Stomach smooth muscle (tissue), 2 donors: ENCODE measurements around the gene SRBD1.

ENCODE experiments used
- H3K27ac ChIP-seq: one replicate; pipeline ENCODE4 v1.7.0; 2013; ENCODE audit warnings: mild to moderate bottlenecking, low read length, inconsistent platforms
- H3K27me3 ChIP-seq, 2 donors: one replicate each; pipeline ENCODE4 v1.7.0; 2013; ENCODE audit warnings: low read length in 2 of 2; ENCODE audit not compliant: insufficient read depth in 2 of 2, control insufficient read depth in 1 of 2
- H3K36me3 ChIP-seq, 2 donors: one replicate each; pipeline ENCODE4 v1.7.0; 2013; ENCODE audit warnings: low read length in 2 of 2; ENCODE audit not compliant: control insufficient read depth in 2 of 2, insufficient read depth in 2 of 2
- H3K4me1 ChIP-seq: one replicate; pipeline ENCODE4 v1.7.0; 2013; ENCODE audit warnings: low read length; ENCODE audit not compliant: control insufficient read depth, insufficient read depth
- H3K4me3 ChIP-seq, 2 donors: one replicate each; pipeline ENCODE4 v1.7.0; 2013; ENCODE audit warnings: low read length in 2 of 2
- H3K9ac ChIP-seq, 2 donors: one replicate each; pipeline ENCODE4 v1.7.0; 2013; ENCODE audit warnings: low read length in 2 of 2, mild to moderate bottlenecking in 1 of 2
- H3K9me3 ChIP-seq, 2 donors: one replicate each; pipeline ENCODE4 v1.7.0; 2013; ENCODE audit warnings: low read length in 2 of 2; ENCODE audit not compliant: control insufficient read depth in 2 of 2
- donor health status: healthy.
- donor health status: Pancreatic carcinoma.

Gene SRBD1

DNA sequence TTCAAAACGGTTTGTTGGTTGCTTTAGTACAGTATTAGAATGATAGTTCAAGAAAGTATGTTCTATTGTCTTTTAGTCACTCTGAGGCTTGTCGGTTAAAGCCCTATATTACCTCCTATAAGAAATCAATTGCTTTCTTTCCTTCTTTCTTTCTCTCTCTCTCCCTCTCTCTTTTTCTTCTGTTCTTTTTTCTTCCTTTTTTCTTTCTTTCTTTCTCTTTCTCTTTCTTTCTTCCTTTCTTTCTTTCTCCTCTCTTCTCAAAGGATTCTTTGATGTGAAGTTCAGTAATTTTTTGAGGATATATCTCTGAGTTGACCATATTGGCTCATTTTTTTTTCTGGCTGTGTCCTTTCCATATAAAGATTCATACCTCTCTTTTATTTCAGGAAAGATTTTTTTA is 249.4 kb downstream of the SRBD1 start:
- Histone ChIP-seq H3K4me1 (peaks cover 8% of the 10 kb centered on the region), H3K27me3 (no peaks in the 10 kb centered on the region), H3K9ac (no peak overlapping the region), H3K9me3 (no peaks in the 10 kb centered on the region), H3K27ac (no peak overlapping the region), H3K36me3 (no peaks in the 10 kb centered on the region), H3K4me3 (no peak overlapping the region)

DNA sequence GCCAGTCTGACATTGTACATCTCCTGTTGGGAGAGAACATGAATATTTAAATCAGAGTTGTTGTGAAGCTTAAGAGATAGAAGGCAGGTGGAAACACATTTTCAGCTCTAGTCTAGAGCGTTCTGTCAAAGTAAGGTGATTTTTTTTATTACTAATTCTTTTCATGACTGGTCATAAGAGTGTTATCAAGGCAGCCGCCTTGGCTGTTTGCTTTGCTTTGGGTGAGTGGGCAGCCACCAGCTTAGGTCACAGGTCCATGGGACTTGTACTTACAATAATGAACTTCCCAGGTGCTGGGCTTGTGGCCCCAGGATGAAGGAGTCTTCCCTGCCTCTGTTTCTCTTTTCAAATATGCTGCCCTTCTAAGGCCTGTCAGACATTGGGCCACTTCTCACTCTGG is 256.3 kb downstream of the SRBD1 start:
- H3K9me3 ChIP-seq = no peaks in the 10 kb centered on the region
- H3K4me1 ChIP-seq = peaks cover 8% of the 10 kb centered on the region
- no peaks in the 10 kb centered on the region for H3K27me3 ChIP-seq

DNA sequence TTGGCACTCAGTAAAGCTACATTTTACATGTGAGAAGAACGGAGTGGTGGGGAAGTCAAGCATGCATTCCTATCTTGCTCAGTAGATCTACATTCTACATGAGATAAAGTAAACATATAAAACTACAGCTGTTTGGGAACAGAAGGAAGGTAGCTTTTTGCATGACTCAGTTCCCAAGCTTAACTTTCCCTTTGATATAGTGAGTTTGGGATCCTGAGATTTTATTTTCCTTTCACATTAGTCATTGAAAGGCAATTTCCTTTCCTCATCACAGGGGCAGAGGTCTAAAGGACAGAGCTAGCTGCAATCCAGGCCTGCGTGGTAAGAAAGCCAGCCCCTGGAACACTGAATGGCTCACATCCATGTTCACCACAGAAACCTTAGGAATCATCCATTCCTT is 257.2 kb downstream of the SRBD1 start:
- no peak overlapping the region for H3K9ac ChIP-seq
- no peaks in the 10 kb centered on the region for H3K36me3 ChIP-seq
- no peaks in the 10 kb centered on the region for H3K9me3 ChIP-seq
- no peaks in the 10 kb centered on the region for H3K27me3 ChIP-seq
- no peak overlapping the region for H3K4me3 ChIP-seq
- peaks cover 8% of the 10 kb centered on the region for H3K4me1 ChIP-seq
- no peak overlapping the region for H3K27ac ChIP-seq

More for the DNA sequence above, 256.3 kb downstream of the SRBD1 start:
- Histone ChIP-seq H3K27ac (no peak overlapping the region), H3K36me3 (no peaks in the 10 kb centered on the region), H3K9ac (no peak overlapping the region), H3K4me3 (no peak overlapping the region)

DNA sequence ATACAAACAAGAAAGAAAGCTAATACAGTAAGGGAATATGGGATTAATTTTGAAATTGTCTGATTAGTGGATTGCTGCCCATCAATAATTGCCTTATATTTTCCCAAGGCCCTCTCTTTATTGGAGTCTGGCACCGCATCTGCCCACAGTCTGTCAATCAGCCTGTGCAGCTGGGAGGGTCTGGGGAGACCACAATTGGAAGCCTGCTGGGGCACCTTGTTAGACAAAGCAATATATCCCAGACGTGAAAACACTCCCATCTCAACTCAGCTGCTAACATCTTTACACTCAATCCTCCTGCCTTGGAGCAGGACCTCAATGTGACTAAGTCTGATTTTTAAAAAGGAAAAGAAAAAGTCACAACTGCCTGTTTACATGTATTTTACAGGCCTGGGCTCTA is 258.6 kb downstream of the SRBD1 start:
- Histone ChIP-seq H3K4me1 (no peaks in the 10 kb centered on the region), H3K27ac (no peak overlapping the region)

DNA sequence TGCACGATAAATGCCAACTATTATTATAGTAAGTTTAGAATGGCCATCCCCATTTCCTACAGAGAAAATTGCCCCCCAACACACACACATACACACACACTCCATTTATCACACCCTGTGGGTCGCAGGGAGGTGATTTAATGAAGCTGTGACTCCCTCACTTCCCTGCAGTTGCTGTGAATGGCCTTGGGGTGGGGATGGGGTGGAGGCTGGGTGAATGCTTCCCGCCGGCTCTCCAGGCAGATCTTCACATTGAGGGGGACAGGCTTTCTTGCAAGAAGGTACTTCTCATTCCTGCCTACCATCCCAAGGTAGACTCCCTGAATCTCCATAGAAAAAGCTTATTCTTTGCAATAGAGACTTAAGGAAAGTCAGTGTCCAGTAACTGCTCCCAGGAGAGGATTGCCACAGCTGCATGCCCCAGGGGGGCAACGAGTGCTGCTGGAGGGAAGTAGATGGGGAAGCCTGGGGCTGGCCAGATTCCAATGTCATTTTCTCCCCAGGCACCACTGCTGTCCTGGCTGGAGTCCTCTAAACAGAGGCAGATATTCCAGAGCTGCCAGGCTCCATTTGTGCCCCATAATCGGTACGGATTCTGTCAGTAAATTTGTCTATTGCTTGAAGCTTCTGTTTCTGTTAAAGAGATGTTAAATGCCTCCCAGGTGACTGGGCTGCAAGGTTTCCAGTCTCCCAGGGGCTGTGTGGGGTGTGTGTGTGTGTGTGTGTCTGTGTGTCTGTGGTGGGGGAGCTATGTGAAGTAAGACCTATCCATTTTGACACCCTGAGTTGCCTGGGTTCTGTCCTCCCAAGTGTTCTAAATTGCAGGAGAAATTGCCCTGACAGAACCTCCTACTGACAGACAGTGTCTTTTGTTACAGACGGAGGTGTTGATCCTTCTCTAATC is 265.5 kb downstream of the SRBD1 start:
- Histone ChIP-seq H3K36me3 (no peaks in the 10 kb centered on the region), H3K27me3 (no peaks in the 10 kb centered on the region), H3K4me1 (peaks cover 2% of the 10 kb centered on the region), H3K27ac (no peak overlapping the region), H3K4me3 (no peak overlapping the region), H3K9me3 (no peaks in the 10 kb centered on the region), H3K9ac (no peak overlapping the region)

More for the DNA sequence above, 258.6 kb downstream of the SRBD1 start:
- Histone ChIP-seq H3K27me3 (no peaks in the 10 kb centered on the region), H3K4me3 (no peak overlapping the region), H3K9ac (no peak overlapping the region), H3K9me3 (no peaks in the 10 kb centered on the region), H3K36me3 (no peaks in the 10 kb centered on the region)

DNA sequence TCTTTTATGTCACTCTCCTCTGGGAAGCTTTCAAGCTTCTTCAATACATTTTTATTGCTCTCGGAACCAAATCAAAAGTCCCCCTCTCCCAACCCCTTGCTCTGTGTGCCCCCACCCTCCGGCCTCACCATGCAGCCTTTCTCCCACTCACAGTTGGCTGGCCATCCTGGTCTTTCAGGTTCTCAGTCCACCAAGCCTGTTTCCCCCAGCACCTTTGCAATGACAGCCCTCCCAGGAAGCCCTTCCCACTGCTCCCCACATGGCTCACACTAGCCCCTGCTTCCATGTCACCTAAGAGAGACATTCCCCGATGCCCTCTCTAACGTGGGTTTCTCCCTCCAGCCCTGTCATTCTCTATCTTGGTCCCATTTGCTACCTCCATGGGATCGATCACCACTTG is 266.6 kb downstream of the SRBD1 start:
- Histone ChIP-seq H3K4me1 (peaks cover 2% of the 10 kb centered on the region), H3K36me3 (no peaks in the 10 kb centered on the region), H3K27ac (no peak overlapping the region), H3K9ac (no peak overlapping the region), H3K27me3 (no peaks in the 10 kb centered on the region), H3K9me3 (no peaks in the 10 kb centered on the region), H3K4me3 (no peak overlapping the region)

DNA sequence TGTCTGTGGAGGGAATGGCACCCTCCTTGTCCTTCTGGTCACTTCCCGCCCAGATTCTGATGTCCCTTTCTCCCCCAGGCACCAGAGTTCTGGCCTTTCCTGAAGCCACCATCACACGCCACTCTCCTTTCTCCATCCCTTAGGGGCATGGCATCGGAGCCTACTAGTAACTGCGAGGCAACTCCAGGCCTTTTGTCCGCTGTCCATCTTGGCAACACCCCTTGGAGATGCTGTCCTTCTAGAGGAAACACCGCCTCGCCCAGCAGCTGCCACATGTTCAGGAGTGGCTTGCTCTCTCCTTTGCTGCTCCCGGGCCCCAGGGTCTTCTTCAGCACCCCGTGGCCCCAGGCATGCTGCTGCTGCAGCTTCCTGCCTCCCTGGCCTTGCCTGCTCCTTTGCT is 267.0 kb downstream of the SRBD1 start:
- H3K36me3 ChIP-seq = no peaks in the 10 kb centered on the region
- no peak overlapping the region for H3K4me3 ChIP-seq
- no peaks in the 10 kb centered on the region for H3K27me3 ChIP-seq
- H3K27ac ChIP-seq = no peak overlapping the region
- peaks cover 2% of the 10 kb centered on the region for H3K4me1 ChIP-seq
- H3K9me3 ChIP-seq = no peaks in the 10 kb centered on the region
- H3K9ac ChIP-seq = no peak overlapping the region

DNA sequence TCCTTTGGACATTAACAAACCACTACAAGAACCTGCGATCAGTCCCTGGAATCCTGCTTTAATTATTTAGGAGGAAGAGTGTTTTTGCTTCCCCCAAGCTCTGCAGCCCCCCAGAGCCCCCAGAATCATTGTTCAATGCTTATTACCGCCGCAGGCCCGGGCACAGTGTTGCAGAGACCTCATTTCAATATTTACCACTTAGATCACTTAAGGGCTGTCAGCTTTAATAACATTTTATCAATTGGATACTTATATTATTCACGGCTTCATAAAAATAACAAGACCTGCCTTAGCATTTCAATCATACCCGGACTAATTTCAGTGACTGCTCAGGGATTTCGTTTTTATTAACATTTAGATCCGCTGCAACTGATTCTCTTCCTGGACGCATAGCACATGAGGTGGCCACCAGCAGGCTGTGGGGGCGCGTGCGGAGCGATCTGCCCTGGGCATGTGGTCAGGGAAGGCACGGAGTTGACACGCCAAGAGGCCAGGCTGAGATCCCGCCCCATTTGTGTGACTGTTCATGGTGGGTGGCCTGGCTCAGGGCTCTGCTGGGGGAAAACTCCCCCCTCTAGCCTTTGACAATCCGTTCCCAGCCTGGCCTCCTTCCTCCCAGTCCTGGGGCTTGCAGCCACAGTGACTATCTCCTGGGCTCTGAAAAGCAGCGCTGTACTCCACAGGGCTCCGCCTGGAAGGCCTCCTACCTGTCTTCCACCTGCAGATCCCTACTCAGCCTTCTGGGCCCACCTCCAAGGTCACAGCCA is 267.6 kb downstream of the SRBD1 start:
- Histone ChIP-seq H3K27ac (no peak overlapping the region), H3K4me3 (no peak overlapping the region), H3K4me1 (peaks cover 2% of the 10 kb centered on the region), H3K27me3 (no peaks in the 10 kb centered on the region), H3K36me3 (no peaks in the 10 kb centered on the region), H3K9ac (no peak overlapping the region), H3K9me3 (no peaks in the 10 kb centered on the region)

DNA sequence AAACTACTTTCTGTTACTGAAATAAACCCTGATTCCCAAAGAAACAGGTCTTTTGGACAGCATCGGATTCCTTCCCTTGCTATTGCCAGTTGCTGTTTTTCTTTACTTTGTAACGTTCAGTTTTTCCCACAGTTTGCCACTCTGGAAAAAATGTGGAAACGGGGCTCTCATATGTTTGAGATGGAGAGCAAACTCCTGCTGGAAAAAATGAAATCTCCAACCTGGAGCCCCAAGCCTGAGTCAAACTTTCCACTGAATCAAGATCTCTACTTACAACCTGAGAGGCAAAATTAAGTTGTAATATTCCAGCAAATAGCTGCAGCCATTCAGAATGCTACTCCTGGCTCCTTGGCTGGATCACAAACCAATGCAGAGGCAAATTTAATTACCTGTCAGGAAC is 270.7 kb downstream of the SRBD1 start:
- Histone ChIP-seq H3K36me3 (no peaks in the 10 kb centered on the region), H3K4me1 (peaks cover 2% of the 10 kb centered on the region), H3K9ac (no peak overlapping the region), H3K27ac (no peak overlapping the region), H3K27me3 (no peaks in the 10 kb centered on the region), H3K9me3 (no peaks in the 10 kb centered on the region), H3K4me3 (no peak overlapping the region)

DNA sequence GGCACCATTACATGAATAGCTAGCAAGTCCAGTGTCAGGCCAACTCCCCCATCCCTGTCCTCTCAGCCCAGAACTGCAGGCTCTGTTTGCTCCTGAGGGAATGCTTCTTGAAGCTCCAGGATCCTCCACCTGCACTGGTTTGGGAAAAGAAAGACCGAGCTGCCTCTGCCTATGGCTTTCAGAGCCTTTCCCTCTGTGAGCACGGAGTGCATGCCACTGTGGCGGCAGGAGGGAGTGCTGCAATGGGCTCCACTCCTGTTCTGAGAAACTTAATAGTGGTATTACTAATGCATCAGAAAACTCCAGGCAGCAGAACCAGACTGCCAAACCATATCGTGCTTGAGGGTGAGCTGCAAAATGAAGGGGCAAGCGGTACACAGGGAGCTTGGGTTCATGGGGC is 271.8 kb downstream of the SRBD1 start:
- Histone ChIP-seq H3K27me3 (no peaks in the 10 kb centered on the region), H3K9ac (no peak overlapping the region), H3K4me1 (peaks cover 2% of the 10 kb centered on the region), H3K4me3 (no peak overlapping the region), H3K27ac (no peak overlapping the region), H3K9me3 (no peaks in the 10 kb centered on the region), H3K36me3 (no peaks in the 10 kb centered on the region)
